GM18505 (cell line): ENCODE measurements around the gene SLC22A5.

Experiments used
- ATAC-seq: cut with Tn5 transposase; IDR thresholded peaks from one replicate; pipeline ENCODE4 v1.9.1; 2021; ENCODE audit not compliant: unreplicated experiment
- POLR2A ChIP-seq: IDR thresholded peaks from 4 replicates; pipeline ENCODE4 v1.6.1; 2011; ENCODE audit warnings: borderline replicate concordance; ENCODE audit not compliant: insufficient read depth, insufficient read length; ENCODE audit errors: extremely low read depth

SLC22A5 gene

GRCh38 chr5:132385326-132386105, 16.0 kb downstream of the SLC22A5 start:
- ATAC-seq = no peak
- no peak for TF ChIP-seq POLR2A

GRCh38 chr5:132386644-132387286, 17.3 kb downstream of the SLC22A5 start:
- peak; percentile 61 for ATAC-seq

GRCh38 chr5:132387640-132388117, 18.2 kb downstream of the SLC22A5 start:
- no peak for TF ChIP-seq POLR2A
- no peak for ATAC-seq

More at GRCh38 chr5:132386644-132387286, 17.3 kb downstream of the SLC22A5 start:
- TF ChIP-seq POLR2A = no peak

GRCh38 chr5:132388244-132389050, 18.9 kb downstream of the SLC22A5 start:
- TF ChIP-seq POLR2A = no peak
- ATAC-seq = no peak

GRCh38 chr5:132389051-132389331, 19.5 kb downstream of the SLC22A5 start:
- TF ChIP-seq POLR2A = no peak
- no peak for ATAC-seq

GRCh38 chr5:132389585-132390286, 20.2 kb downstream of the SLC22A5 start:
- TF ChIP-seq POLR2A = no peak
- no peak for ATAC-seq

GRCh38 chr5:132391247-132391646, 21.7 kb downstream of the SLC22A5 start:
- ATAC-seq = no peak
- no peak for TF ChIP-seq POLR2A

GRCh38 chr5:132391870-132392269, 22.4 kb downstream of the SLC22A5 start:
- no peak for TF ChIP-seq POLR2A
- ATAC-seq = no peak

GRCh38 chr5:132392411-132392810, 22.9 kb downstream of the SLC22A5 start:
- ATAC-seq = no peak
- no peak for TF ChIP-seq POLR2A

GRCh38 chr5:132392978-132393825, 23.7 kb downstream of the SLC22A5 start:
- ATAC-seq = no peak
- TF ChIP-seq POLR2A = no peak

GRCh38 chr5:132394667-132395259, 25.3 kb downstream of the SLC22A5 start:
- no peak for TF ChIP-seq POLR2A
- peak; percentile 75 for ATAC-seq

GRCh38 chr5:132396589-132397031, 27.1 kb downstream of the SLC22A5 start:
- ATAC-seq = no peak
- TF ChIP-seq POLR2A = no peak
